GM21447 (cell line): ENCODE measurements around the gene GSTA2.
"Not testable (repeated sequence)": the region's sequence is repeated elsewhere in the genome, so short reads cannot be mapped to it uniquely, and the experiment has no call there.

Experiments
- ATAC-seq: cut with Tn5 transposase; IDR thresholded peaks from one replicate; pipeline ENCODE4 v1.9.1; 2021; ENCODE audit not compliant: unreplicated experiment

The GSTA2 gene

DNA sequence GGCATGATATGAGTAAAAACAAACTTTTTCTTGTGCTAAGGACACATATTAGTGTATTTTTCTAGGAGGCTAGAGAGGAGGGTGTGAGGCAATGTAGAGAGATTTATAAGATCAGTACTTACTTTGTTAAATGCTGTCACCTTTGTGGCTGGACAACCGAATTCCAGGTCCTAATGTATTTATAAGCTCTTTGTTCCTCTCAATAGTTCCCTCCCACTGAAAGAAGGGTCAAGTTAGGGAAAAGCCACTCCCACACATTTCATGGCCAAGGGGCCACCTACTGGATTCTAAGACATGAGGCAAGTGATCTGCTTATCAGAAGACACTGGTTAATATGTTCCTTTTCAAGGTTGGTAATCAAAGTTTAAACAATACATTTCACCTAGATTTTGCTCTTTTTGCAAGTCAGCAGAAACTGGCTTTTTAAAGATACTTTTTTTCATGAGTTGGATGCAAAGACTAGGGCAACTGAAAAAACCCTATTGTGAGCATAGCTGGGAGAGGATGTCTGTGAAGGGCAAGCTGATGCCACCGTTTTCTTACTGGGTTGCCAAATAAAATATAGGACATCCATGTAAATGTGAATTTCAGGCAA lies at the start of gene GSTA2:
TSS of gene GSTA2 (minus strand) at position 154 of the 595 bp plus-strand sequence. CDS start 5,528 bp downstream, outside the sequence.
- not testable (repeated sequence) for ATAC-seq

- not testable (repeated sequence) for ATAC-seq
These were observed 46.5 kb upstream of the GSTA2 start for GRCh38 chr6:52809777-52810176.

DNA sequence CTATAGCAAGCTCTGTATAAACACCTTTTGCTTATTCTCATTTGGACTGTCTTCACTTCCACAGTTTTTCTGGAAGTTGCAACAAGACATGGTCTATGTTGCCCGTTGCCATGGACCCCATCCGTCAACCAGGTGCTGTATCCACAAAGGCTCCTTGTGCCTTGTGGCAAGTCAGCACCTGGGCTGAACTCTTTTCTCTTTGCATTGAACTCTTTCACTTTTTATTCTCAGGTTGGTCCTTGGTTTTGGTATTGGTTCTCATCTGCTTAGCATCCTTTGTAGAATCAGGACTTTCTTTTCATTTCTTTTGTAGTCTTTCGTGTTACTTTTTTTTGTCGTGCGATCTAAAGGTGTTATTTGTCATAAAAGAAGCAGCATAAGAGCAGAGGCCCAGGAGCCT lies 45.4 kb upstream of the GSTA2 start:
- ATAC-seq: no peak

DNA sequence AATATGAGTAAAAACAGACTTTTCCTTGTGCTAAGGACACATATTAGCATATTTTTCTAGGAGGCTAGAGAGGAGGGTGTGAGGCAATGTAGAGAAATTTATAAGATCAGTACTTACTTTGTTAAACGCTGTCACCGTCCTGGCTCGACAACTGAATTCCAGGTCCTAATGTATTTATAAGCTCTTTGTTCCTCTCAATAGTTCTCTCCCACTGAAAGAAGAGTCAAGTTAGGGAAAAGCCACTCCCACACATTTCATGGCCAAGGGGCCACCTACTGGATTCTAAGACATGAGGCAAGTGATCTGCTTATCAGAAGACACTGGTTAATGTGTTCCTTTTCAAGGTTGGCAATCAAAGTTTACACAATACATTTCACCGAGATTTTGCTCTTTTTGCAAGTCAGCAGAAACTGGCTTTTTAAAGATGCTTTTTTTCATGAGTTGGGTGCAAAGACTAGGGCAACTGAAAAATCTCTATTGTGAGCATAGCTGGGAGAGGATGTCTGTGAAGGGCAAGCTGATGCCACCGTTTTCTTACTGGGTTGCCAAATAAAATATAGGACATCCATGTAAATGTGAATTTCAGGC lies 40.5 kb upstream of the GSTA2 start, which contains the start of gene GSTA1:
TSS of gene GSTA1 (minus strand) at position 149 of the 588 bp plus-strand sequence. CDS start 4,549 bp downstream, outside the sequence.
- ATAC-seq: not testable (repeated sequence)

GRCh38 chr6:52802806-52803205 lies 39.5 kb upstream of the GSTA2 start:
- ATAC-seq: no peak

GRCh38 chr6:52801188-52801841 lies 38.0 kb upstream of the GSTA2 start:
- ATAC-seq: no peak

DNA sequence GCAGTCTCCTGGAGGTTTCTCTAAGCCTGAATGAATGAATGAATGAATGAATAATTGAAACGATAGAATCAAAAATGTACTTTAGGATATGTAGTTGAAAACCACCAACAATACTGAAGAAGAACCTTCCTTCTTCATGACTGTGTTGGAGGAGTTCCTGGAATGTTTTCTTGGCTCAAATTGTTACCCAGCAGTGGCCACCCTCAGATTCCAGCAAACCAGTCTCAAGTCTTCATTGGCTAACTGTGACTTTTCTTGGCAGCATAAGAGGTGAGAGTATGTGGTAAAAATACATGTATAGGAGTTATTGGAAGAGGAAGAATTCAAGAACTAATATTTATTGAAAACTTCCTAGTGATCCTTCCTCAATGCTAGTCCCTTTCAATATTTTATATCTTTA lies 36.0 kb upstream of the GSTA2 start:
- ATAC-seq: not testable (repeated sequence)

- not testable (repeated sequence) for ATAC-seq
These were observed 31.1 kb upstream of the GSTA2 start for GRCh38 chr6:52794366-52794765.

- ATAC-seq: no peak
These were observed 27.6 kb upstream of the GSTA2 start for GRCh38 chr6:52790861-52791260.

GRCh38 chr6:52789658-52790057 lies 26.4 kb upstream of the GSTA2 start:
- ATAC-seq: not testable (repeated sequence)

DNA sequence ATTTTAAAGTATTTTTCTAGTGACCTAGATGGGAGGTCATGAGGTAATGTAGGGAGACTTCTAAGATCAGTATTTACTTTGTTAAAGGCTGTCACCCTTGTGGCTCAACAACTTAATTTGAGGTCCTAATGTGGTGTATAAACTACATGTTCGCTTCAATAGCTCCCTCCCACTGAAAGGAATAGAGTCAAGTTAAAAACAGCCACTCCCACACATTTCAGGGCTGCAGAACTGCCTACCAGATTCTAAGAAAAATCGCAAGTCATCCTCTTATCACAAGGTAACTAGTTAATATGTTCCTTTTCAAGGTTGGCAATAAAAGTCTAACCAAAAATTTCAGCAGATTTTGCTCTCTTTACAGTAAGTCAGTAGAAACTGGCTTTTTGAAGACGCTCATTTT lies 25.2 kb upstream of the GSTA2 start:
- ATAC-seq: no peak

GRCh38 chr6:52787917-52788316 lies 24.6 kb upstream of the GSTA2 start:
- no peak for ATAC-seq

GRCh38 chr6:52786249-52786956 lies 23.1 kb upstream of the GSTA2 start:
- ATAC-seq: no peak

DNA sequence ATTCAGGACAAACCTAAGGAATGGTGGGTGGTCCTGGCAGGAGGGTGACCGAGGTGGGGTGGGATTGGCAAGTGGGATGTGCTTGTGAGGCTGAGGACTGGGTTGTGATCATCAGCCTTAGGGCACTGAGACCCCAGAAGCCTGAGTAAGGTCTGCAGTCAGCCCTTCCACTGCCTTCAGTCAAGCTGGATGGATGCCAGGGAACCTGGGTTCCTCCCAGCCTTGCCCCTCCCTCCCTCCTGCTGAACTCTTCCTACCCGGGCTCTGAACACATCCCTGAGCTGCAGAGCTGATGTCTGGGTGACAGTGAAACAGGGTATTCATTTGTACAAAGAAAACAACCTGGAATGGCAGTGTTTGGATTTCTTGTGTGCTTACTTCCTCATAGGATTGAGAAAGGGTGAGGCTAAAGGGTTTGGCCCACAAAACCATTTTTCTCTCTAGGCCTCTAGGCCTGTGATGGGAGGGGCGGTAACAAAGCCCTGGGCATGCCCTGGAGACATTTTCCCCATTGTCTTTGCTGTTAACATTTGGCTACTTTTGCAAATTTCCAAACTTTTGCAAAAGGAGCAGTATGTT lies 19.5 kb upstream of the GSTA2 start:
- ATAC-seq: not testable (repeated sequence)

DNA sequence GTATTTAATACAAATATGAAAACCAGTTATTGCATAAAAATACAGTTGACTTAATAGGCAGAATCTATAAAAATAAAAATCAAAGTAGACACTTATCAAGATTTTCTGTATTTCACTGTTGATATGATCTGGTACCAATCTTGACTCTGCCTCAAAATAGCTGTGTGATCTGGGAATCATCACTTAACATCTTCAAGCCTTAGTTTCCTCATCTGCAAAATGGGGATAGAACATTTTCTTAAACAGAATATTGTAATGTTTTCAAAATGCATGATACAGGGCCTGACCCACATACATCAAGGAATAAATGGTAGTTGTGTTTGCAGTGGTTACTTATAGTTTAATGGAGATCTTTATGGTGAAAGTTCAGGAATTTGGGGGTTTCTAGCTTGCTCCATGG lies 18.9 kb upstream of the GSTA2 start:
- not testable (repeated sequence) for ATAC-seq

GRCh38 chr6:52779237-52779636 lies 16.0 kb upstream of the GSTA2 start:
- no peak for ATAC-seq

DNA sequence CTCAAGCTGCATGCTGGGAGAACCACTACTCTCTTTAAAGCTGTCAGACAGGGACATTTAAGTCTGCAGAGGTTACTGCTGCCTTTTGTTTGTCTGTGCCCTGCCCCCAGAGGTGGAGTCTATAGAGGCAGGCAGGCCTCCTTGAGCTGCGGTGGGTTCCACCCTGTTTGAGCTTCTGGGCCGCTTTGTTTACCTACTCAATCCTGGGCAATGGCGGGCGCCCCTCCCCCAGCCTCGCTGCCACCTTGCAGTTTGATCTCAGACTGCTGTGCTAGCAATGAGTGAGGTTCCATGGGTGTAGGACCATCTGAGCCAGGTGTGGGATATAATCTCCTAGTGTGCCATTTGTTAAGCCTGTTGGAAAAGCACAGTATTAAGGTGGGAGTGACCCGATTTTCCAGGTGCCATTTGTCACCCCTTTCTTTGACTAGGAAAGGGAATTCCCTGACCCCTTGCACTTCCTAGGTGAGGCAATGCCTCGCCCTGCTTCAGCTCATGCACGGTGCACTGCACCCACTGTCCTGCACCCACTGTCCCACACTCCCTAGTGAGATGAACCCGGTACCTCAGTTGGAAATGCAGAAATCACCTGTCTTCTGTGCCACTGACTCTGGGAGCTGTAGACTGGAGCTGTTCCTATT lies 13.6 kb upstream of the GSTA2 start:
- not testable (repeated sequence) for ATAC-seq

DNA sequence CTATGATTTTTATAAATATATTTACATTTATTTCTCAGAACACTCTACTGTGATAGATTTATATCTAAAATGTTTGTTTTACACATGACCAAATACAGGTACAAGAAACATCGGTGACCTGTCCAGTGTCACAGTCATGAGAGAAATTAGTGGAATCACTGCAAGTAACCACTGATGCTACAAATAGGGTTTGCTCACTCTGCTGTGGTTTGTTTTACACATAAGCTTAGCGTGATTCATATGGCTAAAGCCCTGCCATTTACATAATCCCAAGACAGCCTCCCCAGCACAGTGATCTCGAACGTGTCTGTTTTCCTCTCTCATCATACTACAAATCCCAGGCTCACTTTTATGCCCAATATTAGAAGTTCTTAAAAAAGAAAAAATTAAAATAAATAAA lies 6.1 kb upstream of the GSTA2 start:
- ATAC-seq: not testable (repeated sequence)

- not testable (repeated sequence) for ATAC-seq
These were observed 4.4 kb upstream of the GSTA2 start for GRCh38 chr6:52767658-52768057.

GRCh38 chr6:52761673-52762491 lies 1.4 kb downstream of the GSTA2 start:
- not testable (repeated sequence) for ATAC-seq
